Measurements from ENCODE around the gene MMUT. TPM values are rescaled to one million over a fixed set of nuclear protein-coding genes. Genes with fewer than 3 reads are reported as not detected.
A peak's percentile ranks its signal among the peaks of the same experiment; 100 is the strongest.

MMUT gene
- 10 to 100 TPM in 4 of 6 donors, 1 to 10 TPM in 2; 8.0 to 26.6 (median 17.2) TPM for total RNA-seq

- TF ChIP-seq EP300 (IDR thresholded peaks at IDR 0.05) (peak in 2 of 4 donors; percentile 20 to 94), POLR2AphosphoS5 (IDR thresholded peaks at IDR 0.05) (peak; percentile 92 to 97), CTCF (IDR thresholded peaks at IDR 0.05) (no peak), POLR2A (IDR thresholded peaks at IDR 0.05) (peak in 3 of 4 donors; percentile 81 to 83 (median 83))
- peaks cover 21 to 37% (median 29%) of the 10 kb centered on the region in 4 donors for H3K4me1 ChIP-seq
- 0 to 1% methylated on average over 28 to 34 of the region's 37 CpGs for WGBS, 2 donors
- H3K9me3 ChIP-seq: no peaks in the 10 kb centered on the region
- H3K27me3 ChIP-seq: no peaks in the 10 kb centered on the region
- H3K27ac ChIP-seq: peak within 1 kb of the TSS; percentile 85 to 90 (median 90)
- ATAC-seq (ENCODE audit: low FRiP score in 2 of 2) (peak; percentile 100), DNase-seq (peak; percentile 95 to 96)
- peaks cover 0 to 11% (median 0%) of the 10 kb centered on the region in 4 donors for H3K36me3 ChIP-seq
- H3K4me3 ChIP-seq: peak within 1 kb of the TSS; percentile 45 to 82 (median 75)
These were observed at the start of gene MMUT, which contains the start of gene CENPQ for GRCh38 chr6:49462927-49463611. Gene MMUT (minus strand): TSS chr6:49463253. CDS start chr6:49459466, 3,787 bp downstream. Gene CENPQ (plus strand): TSS chr6:49463370. CDS start chr6:49470177, 6,807 bp downstream.

- no peaks in the 10 kb centered on the region for H3K27me3 ChIP-seq
- WGBS, 2 donors: 68 to 80% methylated on average over 3 of the region's 3 CpGs
- H3K36me3 ChIP-seq: no peaks in the 10 kb centered on the region
- no peaks in the 10 kb centered on the region for H3K4me1 ChIP-seq
- H3K9me3 ChIP-seq: no peaks in the 10 kb centered on the region
- H3K4me3 ChIP-seq: no peak overlapping the region
- no peak overlapping the region for H3K27ac ChIP-seq
- no peak for ATAC-seq (ENCODE audit: low FRiP score in 2 of 2)
- no peak for DNase-seq
- no peak for TF ChIP-seq POLR2A (IDR thresholded peaks at IDR 0.05)
- TF ChIP-seq EP300 (IDR thresholded peaks at IDR 0.05): no peak
- TF ChIP-seq CTCF (IDR thresholded peaks at IDR 0.05): no peak
- TF ChIP-seq POLR2AphosphoS5 (IDR thresholded peaks at IDR 0.05): no peak
These were observed 46.3 kb upstream of the MMUT start for GRCh38 chr6:49509342-49509741.

DNA sequence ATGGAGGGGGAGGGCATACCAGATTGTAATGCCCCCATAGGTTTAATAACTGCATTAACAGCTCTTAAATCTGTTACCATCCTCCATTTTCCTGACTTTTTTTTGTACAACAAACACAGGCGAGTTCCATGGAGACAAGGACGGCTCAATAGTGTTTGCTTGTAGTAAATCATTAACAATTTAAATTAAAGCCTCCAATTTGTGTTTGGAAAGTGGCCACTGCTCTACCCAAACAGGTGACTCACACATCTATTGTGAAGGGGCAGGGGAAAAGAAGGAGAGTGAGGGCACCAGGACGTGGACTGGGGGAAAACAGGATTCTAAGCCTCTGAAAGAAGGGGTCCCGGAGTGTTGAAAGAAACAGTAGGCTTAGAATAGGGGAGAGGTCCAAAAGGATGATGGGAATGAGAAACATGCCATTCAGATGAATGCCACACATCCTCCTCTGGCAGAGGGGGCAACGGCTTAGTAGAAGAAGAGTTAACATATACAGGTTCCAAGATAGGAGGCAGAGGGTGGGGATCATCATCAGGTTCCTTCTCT, 43.6 kb upstream of the MMUT start:
- TF ChIP-seq POLR2A (IDR thresholded peaks at IDR 0.05) (no peak), CTCF (IDR thresholded peaks at IDR 0.05) (no peak)
- no peak for DNase-seq
- no peak overlapping the region for H3K4me3 ChIP-seq
- no peaks in the 10 kb centered on the region for H3K27me3 ChIP-seq
- H3K4me1 ChIP-seq: no peaks in the 10 kb centered on the region
- H3K9me3 ChIP-seq: no peaks in the 10 kb centered on the region
- no peaks in the 10 kb centered on the region for H3K36me3 ChIP-seq
- H3K27ac ChIP-seq: no peak overlapping the region
- 66 to 69% methylated on average over 5 of the region's 5 CpGs for WGBS, 2 donors
- no peak for ATAC-seq (ENCODE audit: low FRiP score in 2 of 2)

GRCh38 chr6:49504666-49505065, 41.6 kb upstream of the MMUT start:
- H3K36me3 ChIP-seq: no peaks in the 10 kb centered on the region
- 85 to 91% methylated on average over 5 of the region's 5 CpGs for WGBS, 2 donors
- H3K27ac ChIP-seq: no peak overlapping the region
- ATAC-seq (ENCODE audit: low FRiP score in 2 of 2) (no peak), DNase-seq (no peak)
- TF ChIP-seq POLR2A (IDR thresholded peaks at IDR 0.05): no peak
- TF ChIP-seq CTCF (IDR thresholded peaks at IDR 0.05): no peak
- no peak for TF ChIP-seq POLR2AphosphoS5 (IDR thresholded peaks at IDR 0.05)
- no peak for TF ChIP-seq EP300 (IDR thresholded peaks at IDR 0.05)
- no peaks in the 10 kb centered on the region for H3K27me3 ChIP-seq
- no peaks in the 10 kb centered on the region for H3K4me1 ChIP-seq
- H3K9me3 ChIP-seq: no peaks in the 10 kb centered on the region
- H3K4me3 ChIP-seq: no peak overlapping the region

All from upper lobe of left lung (tissue), 6 donors.